Stimulated activated CD4-positive, alpha-beta T cell treated with anti-CD3 and anti-CD28 coated beads, Interleukin-12 subunit alpha, Interleukin-12 subunit beta, amount 100 ng/mL, for 48 hours (primary cell): ENCODE results near the gene SMYD2.

Experiments
- DNase-seq, 3 donors: peaks; one replicate each; pipeline ENCODE4 v3.0.0-alpha.2; 2020; ENCODE audit warnings: low read depth in 2 of 3, low spot score in 1 of 3

The SMYD2 gene, protein sequence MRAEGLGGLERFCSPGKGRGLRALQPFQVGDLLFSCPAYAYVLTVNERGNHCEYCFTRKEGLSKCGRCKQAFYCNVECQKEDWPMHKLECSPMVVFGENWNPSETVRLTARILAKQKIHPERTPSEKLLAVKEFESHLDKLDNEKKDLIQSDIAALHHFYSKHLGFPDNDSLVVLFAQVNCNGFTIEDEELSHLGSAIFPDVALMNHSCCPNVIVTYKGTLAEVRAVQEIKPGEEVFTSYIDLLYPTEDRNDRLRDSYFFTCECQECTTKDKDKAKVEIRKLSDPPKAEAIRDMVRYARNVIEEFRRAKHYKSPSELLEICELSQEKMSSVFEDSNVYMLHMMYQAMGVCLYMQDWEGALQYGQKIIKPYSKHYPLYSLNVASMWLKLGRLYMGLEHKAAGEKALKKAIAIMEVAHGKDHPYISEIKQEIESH

DNA sequence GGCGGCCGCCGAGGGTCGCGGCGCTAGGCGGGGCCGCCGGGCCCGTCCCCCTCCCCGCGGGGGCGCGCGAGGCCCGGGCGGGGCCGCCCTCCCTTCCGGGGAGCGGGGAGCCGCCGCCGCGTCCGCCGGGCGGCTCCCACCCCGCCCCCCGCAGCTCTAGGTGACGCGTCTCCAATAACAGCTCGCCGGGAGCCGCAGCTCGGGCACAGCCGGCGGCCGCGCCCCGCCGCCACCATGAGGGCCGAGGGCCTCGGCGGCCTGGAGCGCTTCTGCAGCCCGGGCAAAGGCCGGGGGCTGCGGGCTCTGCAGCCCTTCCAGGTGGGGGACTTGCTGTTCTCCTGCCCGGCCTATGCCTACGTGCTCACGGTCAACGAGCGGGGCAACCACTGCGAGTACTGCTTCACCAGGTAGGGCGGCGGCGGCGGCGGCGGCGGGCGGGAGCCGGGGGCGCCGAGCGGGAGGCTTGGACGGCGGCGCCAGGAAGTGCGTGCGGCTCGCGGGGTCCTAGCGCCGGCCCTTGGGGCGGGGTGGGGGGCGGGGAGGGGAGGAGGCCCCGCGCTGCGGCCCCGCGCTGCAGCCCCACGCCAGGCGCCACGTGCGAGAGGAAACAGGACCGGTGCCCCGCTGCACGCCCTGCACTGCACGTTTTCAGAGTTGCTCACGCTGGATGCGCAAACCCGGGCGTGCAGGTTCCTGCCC, at the start of gene SMYD2:
Gene SMYD2 (plus strand): TSS at position 139 of the 699 bp plus-strand sequence. CDS start 96 bp downstream, at position 235.
- peak; percentile 33 to 50 (median 41) for DNase-seq

DNA sequence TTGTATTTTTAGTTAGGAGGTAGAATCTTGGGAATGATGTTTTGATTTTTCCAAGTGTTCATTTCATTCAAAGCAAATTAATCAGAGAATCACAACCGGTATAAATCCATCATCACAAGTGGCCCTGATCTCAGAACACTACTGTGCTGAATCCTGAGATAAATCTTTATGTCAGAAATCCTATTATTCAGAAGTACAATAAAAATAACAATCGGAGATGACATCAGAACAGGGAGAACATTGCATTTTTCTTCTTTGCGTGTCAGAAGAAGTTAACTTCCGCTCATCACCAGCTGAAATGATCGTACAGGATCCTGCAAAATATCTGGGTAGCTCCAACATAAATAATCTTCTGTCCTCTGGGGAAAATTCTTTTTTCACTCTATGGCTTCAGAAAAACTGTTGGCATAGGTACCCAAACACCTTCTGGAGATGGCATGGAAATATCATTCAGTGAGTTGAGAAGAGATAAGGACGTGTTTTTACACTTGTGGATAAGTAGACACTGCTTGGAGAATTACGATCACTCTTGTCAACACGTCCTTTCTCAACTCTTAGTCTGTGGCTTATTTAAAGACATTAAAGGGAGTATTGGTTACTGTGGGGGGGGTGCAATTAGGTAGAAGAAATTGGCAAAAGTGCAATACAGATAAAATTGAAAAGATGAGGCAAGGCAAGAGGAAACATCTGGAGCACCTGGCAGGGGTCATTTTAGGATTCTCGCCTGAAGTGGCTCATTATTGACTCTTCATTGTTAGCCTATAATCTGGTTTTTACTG, 46.9 kb upstream of the SMYD2 start:
- no peak for DNase-seq

DNA sequence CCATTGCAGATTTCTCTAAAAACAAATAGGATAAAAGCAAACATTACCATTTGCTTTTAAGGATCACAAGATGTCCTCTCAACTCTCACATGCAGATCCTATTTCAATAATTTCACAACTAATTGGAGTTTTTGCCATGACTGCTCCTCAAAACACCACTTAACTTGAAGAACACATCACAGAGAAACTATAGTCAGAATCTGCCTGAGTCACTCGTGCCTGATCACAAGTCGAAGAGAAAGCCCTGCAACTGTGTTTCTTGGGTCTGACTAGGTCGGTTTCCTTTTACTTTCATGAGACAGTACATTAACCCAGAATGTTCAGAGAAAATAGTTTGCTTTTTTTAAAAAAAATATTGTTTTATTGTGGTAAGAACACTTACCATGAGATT, 46.3 kb upstream of the SMYD2 start:
- no peak for DNase-seq

DNA sequence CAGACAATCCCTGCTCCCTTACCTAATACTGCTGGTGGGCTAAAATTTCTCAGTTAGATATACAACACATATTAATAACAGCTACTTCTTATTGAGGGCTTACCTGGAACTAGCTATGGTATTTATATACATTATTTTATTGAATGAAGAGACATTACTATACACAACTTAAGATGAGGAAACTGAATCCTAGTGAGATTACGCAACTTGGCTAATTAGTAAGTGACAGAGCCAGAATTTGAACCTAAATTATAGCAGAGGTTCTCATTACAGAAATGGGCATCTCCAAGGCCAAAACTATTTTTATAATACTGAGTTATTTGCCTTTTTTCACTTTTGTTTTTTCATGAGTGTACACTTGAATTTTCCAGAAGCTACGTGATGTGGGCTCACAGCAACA, 44.5 kb upstream of the SMYD2 start:
- DNase-seq, result no peak

DNA sequence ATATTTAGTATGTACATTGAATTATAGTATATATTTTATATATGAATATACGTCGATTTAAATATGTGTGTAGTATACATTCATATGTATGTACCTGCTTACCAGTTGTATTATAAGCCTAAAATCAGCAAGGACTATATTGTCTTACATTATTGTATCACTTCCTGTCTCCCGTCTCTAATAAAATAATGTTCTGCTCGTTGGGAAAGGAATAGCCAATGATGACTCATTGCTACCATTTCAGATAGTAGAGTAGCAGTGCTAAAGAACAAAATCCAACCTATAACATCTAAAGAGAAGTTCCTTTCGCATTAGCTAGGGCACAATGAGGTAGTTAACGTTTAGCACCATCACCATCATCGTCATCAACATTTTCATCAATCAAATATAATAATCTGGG, 39.9 kb upstream of the SMYD2 start:
- no peak for DNase-seq

DNA sequence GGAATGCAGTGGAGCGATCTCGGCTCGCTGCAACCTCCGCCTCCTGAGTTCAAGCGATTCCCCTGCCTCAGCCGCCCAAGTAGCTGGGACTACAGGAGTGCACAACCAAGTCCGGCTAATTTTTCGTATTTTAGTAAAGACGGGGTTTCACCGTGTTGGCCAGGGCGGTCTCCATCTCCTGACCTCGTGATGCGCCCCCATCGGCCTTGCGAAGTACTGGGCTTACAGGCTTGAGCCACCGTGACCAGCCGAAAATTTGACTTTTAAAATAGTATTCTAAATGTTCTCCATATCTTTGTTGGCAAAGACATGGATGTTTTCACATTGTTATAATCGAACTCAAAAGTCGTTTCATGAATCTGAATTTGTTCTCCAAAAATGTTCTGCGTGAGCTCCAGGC, 36.7 kb upstream of the SMYD2 start:
- DNase-seq, result no peak

DNA sequence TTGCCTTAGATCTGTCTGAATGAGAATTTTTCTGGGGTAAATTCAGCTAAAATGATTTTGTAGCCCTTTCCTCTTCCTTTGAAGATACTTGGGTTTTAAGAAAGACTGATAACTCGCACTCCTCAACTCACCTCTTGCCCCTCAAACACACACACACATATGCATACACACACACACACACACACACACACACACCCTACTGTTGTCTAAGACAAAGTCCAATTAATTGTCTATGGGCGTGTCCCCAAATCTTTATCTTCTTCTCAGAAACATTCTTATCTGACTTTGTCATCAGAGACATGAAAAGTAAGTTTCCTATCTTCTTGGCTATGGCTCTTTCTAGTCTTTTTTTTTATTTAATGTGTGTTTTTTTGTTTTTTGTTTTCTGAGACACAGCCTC, 36.1 kb upstream of the SMYD2 start:
- no peak for DNase-seq

DNA sequence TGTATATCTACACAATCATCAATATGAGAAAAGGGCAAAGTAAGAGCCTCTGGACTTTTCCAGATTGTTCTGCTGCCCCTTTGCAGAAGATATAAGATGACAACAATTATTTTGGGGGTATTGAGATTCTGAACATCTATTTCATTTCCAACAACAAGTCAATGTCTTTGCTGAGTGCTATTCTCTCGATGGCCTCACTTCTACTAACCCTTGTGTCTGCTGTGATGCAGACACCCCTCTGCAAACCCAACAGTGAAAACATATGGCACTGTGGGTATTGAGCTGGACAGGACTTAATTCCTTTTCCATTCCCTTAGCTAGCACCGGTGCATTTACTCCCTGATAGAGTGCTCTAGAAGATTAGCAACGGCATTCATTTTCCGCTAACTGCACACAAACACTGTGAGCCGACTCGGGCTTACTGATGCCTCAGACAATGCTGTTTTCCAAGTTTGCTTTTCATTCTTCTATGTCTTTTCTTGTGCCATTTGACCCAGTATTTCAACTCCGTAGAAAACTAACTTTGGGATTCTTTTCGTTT, 33.4 kb upstream of the SMYD2 start:
- no peak for DNase-seq

DNA sequence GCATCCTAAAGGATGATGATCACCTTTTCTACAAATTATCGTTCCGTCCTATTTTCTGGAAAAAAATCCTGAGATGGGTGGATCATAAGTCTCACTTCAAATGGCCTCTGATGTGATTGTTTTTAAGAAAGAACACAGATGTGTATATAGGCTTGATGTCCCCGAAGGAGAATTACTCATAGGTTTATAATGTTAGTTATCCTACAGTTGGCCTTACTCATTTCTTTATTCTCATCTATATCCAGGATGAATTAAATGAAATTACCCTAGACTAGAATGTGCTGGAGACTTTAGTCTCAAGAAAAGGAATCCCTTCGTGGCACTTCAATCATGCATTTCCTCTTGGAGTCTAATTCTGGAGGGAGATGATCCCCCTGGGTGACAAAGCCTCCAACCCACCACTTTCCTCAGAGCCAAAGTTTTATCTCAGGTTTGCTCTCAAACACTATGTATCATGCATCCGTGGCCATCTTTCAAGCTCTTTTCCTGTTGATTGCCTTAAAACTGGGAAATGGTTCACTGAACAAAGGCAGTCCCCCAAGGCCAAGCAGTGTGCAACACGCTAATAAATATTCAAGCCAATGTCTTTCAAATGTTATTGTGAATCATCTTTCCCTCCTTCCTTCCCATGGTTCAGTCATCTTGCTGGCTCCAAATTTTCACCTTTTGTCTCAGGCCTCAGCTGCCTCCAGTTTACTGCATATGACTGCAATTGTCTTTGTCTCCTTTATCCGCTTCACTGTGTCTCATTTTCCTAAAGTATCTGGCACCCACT, 32.5 kb upstream of the SMYD2 start:
- no peak for DNase-seq

DNA sequence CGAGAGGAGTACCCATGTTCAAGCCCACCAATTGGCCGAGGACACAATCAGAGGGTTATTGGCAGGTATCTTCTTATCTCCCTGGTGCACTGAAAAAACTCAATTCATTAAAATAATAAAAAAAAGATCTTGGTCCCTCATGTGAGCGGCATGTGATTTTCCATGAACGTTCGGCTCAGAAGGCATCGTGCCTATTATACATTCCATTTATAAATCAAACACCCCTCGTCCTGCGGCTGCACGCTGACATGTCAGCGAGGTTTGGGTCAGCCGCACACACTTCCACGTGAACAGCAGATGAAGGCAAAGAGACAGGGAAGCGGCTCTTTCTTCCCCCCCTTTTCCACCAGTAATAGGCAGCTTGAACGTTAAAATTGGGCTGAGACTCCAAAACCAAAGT, 31.3 kb upstream of the SMYD2 start:
- no peak for DNase-seq

DNA sequence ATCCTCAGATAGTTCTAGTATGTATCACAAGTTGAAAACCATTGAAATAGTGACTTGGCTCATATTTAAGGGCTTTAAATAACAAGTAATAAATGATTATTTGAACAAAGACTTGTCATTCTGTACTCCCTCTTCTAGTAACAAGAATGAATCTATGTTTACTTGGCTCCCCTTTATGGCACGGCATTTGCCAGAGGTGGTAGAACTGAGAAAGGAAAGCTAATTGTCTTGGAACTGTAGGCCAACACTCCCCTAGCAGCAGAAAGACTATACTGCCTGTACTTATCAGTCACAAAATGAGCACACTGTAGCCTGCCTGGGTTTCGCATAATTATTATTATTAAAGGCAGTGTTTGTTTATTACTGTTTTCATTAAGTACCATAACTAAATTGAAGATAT, 29.6 kb upstream of the SMYD2 start:
- no peak for DNase-seq

DNA sequence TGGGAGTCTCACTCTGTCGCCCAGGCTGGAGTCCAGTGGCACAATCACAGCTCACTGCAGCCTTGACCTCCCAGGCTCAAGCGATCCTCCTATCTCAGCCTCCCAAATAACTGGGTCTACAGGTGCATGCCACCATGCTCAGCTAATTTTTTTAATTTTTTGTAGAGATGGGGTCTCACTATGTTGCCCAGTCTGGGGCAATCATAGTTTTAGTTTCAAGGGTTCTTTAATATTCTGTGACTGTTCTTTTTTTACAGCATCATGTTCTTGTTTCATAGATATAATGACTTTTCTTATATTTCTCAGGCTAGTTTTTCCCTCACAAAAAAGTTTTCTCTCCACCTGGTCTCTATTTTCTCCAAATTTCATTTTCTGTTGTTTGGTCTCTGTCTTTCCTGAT, 25.4 kb upstream of the SMYD2 start:
- DNase-seq, result no peak

DNA sequence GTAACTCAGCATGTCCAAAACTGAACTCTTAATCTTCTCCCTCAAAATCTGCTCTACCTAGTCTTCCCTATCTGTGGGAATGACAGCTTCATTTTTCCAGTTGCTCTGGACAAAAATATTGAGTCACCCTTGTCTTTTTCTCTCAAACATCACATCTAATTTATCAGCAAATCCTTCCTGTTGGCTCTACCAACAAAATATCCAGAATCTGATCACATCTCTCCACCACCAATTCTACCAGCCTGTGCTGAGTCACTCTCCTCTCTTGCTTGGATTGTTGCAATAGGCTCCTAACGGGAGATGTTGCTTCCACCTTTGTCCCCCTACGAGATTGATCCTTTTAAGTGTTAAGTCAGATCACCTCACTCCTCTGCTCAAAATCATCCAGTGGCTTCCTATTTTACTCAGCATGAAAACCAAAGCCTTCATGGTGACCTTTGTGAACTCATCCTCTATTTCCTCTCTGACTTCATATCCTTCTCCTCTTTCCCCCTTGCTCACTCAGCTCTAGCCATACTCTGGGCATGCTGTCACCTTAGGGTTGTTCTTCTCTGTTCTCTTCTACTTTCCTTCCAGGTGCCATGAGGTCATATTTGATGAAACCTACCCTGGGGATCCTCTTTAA, 21.5 kb upstream of the SMYD2 start:
- DNase-seq, result no peak

DNA sequence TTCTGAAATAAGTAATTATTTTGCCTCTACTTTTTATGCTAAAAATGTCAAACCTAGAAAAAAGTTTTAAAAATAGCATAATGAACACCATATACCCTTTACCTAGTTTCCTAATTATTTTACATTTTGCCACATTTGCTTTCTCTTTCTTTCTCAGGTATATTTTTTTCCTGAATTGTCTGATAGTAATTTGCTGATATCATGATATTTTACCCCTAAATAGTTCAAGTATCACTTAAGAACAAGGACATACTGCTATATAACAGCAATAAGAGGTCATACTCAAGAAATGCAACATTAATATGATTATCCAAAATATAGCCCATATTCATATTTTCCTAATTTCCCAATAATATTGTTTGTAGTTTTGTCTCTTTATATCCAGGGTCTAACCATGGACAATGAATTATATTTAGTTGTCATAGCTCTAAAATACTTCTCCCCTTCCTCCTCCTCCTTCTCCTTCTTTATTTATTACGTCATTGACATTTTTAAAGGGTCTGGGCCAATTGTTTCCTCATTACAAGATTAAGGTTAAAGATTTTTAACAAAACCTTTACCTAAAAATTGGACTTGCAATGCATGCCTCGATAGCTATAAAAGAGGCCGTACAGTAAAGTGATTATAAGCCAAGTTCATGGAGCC, 20.3 kb upstream of the SMYD2 start:
- no peak for DNase-seq

DNA sequence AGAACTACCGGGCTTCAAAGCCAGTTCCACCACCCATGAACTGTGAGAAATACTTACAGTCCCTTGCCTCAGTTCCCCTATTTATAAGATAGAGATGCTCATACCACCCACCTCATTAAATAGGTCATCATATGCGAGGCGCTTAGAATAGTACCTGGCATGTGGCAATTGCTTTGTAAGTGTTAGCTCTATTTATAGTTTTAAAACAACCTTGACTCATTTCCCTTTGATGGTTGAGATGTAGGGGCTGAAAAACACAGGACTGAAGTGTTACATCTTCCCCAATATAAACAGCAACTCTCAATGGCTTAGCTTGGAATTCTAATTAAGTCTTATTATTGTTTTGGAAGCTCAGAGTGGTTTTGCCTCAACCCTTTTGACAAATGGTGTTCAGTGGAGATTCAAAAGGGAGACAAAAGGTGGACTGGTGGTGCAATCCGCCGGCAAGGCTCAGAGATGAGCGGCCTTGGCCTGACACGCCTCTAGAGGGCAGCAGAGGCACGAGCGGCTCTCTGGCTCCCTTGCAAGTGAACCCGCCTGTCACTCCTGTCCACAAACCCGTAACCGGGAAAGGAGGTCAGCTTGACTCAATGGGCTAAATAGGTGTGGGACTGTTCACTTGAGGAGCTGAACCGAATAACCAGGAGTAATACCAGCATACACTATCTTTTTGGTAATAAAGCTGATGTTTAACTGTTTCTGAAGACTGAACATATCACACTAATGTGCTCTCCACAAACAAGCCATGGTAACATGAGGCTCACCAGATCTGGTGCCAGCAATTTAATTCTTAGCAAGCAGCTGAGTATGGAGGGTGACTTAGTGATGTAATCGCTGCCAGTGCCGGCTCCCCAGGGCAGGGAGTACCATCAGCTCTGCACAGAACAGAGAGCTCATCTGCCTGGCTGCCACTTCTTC, 19.5 kb upstream of the SMYD2 start:
- peak; percentile 67 to 89 (median 75) for DNase-seq

DNA sequence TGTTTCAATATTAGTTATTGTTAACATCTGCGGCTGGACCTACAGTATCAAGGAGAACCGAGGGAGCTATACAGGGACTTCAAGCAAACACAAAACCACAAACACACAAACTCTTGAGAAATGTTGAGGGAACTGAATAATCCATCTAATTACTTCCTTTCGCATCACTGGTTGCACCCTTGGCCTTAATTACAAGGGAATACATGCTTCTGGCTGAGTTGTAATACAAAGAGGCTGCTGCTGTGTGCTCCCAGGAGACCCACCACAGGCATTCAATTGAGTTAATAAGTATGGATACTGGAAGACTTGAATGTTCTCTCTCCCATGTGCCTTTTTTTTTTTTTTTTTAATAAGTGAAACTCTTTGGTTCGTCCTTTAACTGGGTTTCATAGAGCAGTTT, 16.8 kb upstream of the SMYD2 start:
- DNase-seq, result no peak

DNA sequence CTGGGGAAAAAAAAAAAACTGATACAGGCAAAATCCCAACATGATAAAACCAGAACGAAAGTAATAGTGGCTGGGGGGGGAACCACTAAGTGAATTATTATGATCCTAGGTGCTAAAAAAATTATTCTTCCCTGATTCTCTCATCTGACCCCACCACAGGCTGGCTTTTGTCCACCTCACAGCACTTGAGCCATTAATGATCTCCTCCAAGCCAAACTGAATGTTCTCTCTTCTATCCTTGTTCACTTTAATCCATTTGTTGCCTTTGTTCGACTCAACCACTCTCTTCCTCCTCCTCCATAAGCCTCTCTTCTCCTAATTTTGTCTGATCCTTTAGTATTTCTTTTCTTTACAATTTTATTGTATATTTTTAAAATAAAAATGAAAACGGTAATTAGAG, 16.0 kb upstream of the SMYD2 start:
- no peak for DNase-seq

DNA sequence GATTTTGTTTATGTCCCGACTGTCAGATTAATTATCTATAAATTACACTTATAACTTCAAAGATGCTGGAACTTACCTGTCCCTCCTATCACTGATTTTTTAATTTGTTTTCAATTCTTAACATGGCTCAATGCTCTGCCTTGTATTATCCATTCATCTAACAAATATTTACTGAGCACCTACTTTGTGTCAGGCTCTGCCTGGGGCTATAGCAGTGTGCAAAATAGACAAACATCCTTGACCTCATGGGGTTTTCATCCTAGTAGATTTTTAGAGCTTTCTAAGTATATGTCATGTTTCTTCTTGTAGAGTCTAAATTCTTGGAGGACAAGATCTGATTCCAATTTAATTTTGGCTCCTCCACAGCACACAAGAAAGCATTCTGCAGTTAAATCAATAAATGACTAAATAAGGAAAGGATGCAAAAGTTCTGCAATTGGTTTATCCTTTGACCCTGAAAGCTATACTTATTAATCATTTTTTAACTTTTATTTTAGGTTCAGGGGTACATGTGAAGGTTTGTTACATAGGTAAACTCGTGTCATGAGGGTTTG, 10.8 kb upstream of the SMYD2 start:
- no peak for DNase-seq
